Neuronal stem cell (in vitro differentiated cells): Measurements from ENCODE around the gene ZBTB20.

ENCODE experiments used
- DNase-seq: peaks from one replicate; pipeline ENCODE4 v3.0.0-alpha.2; 2013; ENCODE audit warnings: low spot score
- H2AFZ ChIP-seq: one replicate; pipeline ENCODE4 v1.6.1; 2013; ENCODE audit warnings: mild to moderate bottlenecking, low read length, inconsistent platforms
- H2AK5ac ChIP-seq: 2 replicates; pipeline ENCODE4 v1.6.1; 2013; ENCODE audit warnings: low read depth, mild to moderate bottlenecking, inconsistent platforms, low read length, moderate library complexity, mixed read lengths
- H2BK120ac ChIP-seq: 2 replicates; pipeline ENCODE4 v1.6.1; 2013; ENCODE audit warnings: low read depth, mild to moderate bottlenecking, inconsistent platforms, low read length, moderate library complexity, mixed read lengths
- H2BK12ac ChIP-seq: one replicate; pipeline ENCODE4 v1.6.1; 2013; ENCODE audit warnings: low read length, inconsistent platforms
- H2BK15ac ChIP-seq: 2 replicates; pipeline ENCODE4 v1.6.1; 2013; ENCODE audit warnings: mild to moderate bottlenecking, low read length, inconsistent platforms, mixed read lengths
- H2BK5ac ChIP-seq: one replicate; pipeline ENCODE4 v1.6.1; 2013; ENCODE audit warnings: inconsistent platforms, mild to moderate bottlenecking, low read length, moderate library complexity
- H3K14ac ChIP-seq: one replicate; pipeline ENCODE4 v1.6.1; 2013; ENCODE audit warnings: low read length, inconsistent platforms
- H3K18ac ChIP-seq: 2 replicates; pipeline ENCODE4 v1.6.1; 2013; ENCODE audit warnings: low read length, inconsistent platforms
- H3K23ac ChIP-seq: 2 replicates; pipeline ENCODE4 v1.6.1; 2013; ENCODE audit warnings: low read depth, mild to moderate bottlenecking, mixed read lengths, low read length, inconsistent platforms; ENCODE audit not compliant: poor library complexity
- H3K27ac ChIP-seq: replicated peaks from 3 replicates; pipeline ENCODE4 v1.5.1; 2013; ENCODE audit warnings: low read length, inconsistent platforms
- H3K27me3 ChIP-seq, 3 experiments: 2 replicates each; pipeline ENCODE4 v1.6.1; 2013; ENCODE audit warnings: low read length in 3 of 3, mild to moderate bottlenecking in 2 of 3, inconsistent platforms in 1 of 3, low read depth in 1 of 3, mixed read lengths in 1 of 3, moderate library complexity in 1 of 3; ENCODE audit not compliant: control insufficient read depth in 3 of 3, insufficient read depth in 3 of 3
- H3K36me3 ChIP-seq, 2 donors: replicated peaks in 1 of 2; 2 replicates each; pipeline ENCODE4 v1.6.1; 2013; ENCODE audit warnings: low read length in 2 of 2; ENCODE audit not compliant: control insufficient read depth in 2 of 2, insufficient read depth in 2 of 2
- H3K4ac ChIP-seq: 2 replicates; pipeline ENCODE4 v1.6.1; 2013; ENCODE audit warnings: inconsistent platforms, mild to moderate bottlenecking, low read length, moderate library complexity
- H3K4me1 ChIP-seq, 2 donors: 1 replicate in 1 of 2; 2 replicates in 1 of 2; pipeline ENCODE4 v1.6.1; 2013; ENCODE audit warnings: low read length in 2 of 2, low read depth in 1 of 2; ENCODE audit not compliant: control insufficient read depth in 2 of 2, insufficient read depth in 1 of 2
- H3K4me2 ChIP-seq: one replicate; pipeline ENCODE4 v1.6.1; 2013; ENCODE audit warnings: mild to moderate bottlenecking, low read length, inconsistent platforms; ENCODE audit not compliant: insufficient read depth, poor library complexity, severe bottlenecking
- H3K4me3 ChIP-seq, 2 donors: 2 replicates each; pipeline ENCODE4 v1.5.1; 2013; ENCODE audit warnings: low read length in 2 of 2, mild to moderate bottlenecking in 2 of 2, inconsistent platforms in 1 of 2, moderate library complexity in 1 of 2
- H3K79me1 ChIP-seq: one replicate; pipeline ENCODE4 v1.6.1; 2013; ENCODE audit warnings: low read depth, mild to moderate bottlenecking, inconsistent platforms, low read length, moderate library complexity
- H3K9ac ChIP-seq: one replicate; pipeline ENCODE4 v1.6.1; 2013; ENCODE audit warnings: mild to moderate bottlenecking, low read depth, low read length, inconsistent platforms; ENCODE audit not compliant: poor library complexity
- H3K9me3 ChIP-seq, 2 donors: replicated peaks in 1 of 2; 2 replicates each; pipeline versions ENCODE3 to v1.6.1; 2013; ENCODE audit warnings: low read length in 2 of 2, mild to moderate bottlenecking in 2 of 2, inconsistent platforms in 1 of 2, low read depth in 1 of 2, mixed read lengths in 1 of 2, moderate library complexity in 1 of 2; ENCODE audit not compliant: control insufficient read depth in 2 of 2, insufficient read depth in 1 of 2
- H4K8ac ChIP-seq: one replicate; pipeline ENCODE4 v1.6.1; 2013; ENCODE audit warnings: low read depth, mild to moderate bottlenecking, inconsistent platforms, low read length, moderate library complexity
- H4K91ac ChIP-seq: one replicate; pipeline ENCODE4 v1.6.1; 2013; ENCODE audit warnings: low read length, low read depth, mild to moderate bottlenecking, inconsistent platforms; ENCODE audit not compliant: poor library complexity
- WGBS, 2 donors: extraction: QIAGEN DNeasy Blood & Tissue Kit; methylation state at CpG; one replicate each; pipeline ENCODE4 v1.1.7; 2013; ENCODE audit warnings: missing lambda C conversion rate in 2 of 2, mixed read lengths in 1 of 2; ENCODE audit not compliant: insufficient read length in 2 of 2, insufficient replicate concordance in 1 of 2; ENCODE audit errors: extremely low coverage in 2 of 2; 5-methylcytosine and 5-hydroxymethylcytosine counted together

Gene ZBTB20

DNA sequence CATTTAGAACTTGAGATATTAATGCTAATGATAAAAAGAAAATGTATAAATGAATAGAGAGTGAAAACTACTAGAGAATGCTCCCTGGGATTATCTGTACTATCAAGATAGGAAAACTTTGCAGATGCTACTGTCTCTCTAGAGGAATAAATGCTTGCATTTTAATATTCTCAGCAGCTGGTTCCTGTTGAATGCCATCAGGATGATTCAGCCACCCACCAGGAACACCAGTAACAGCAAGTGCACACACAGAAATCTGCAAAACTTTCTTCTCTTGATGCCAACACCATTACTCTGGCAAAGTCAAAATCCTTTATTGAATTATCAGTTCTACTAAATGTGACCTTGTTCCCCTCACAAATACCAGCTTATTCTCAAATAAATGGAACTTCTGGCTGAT, 704.8 kb downstream of the ZBTB20 start:
- H2BK15ac ChIP-seq: no peak overlapping the region
- H2AFZ ChIP-seq: no peak overlapping the region
- H3K9ac ChIP-seq: no peak overlapping the region
- H4K8ac ChIP-seq: no peak overlapping the region
- no peak overlapping the region for H2AK5ac ChIP-seq
- no peak overlapping the region for H3K4me2 ChIP-seq
- no peak overlapping the region for H4K91ac ChIP-seq
- H3K4ac ChIP-seq: no peak overlapping the region
- no peaks in the 10 kb centered on the region for H3K79me1 ChIP-seq
- H3K18ac ChIP-seq: no peak overlapping the region
- H3K4me1 ChIP-seq: peaks cover 3 to 8% of the 10 kb centered on the region in 2 donors
- H3K9me3 ChIP-seq: no peaks in the 10 kb centered on the region
- H3K36me3 ChIP-seq: no peaks in the 10 kb centered on the region
- H3K27ac ChIP-seq: no peak overlapping the region
- no peak for DNase-seq
- H2BK5ac ChIP-seq: no peak overlapping the region
- H3K27me3 ChIP-seq: no peaks in the 10 kb centered on the region
- H3K4me3 ChIP-seq: no peak overlapping the region
- no peak overlapping the region for H3K14ac ChIP-seq
- H2BK120ac ChIP-seq: no peak overlapping the region
- H3K23ac ChIP-seq: no peak overlapping the region
- H2BK12ac ChIP-seq: no peak overlapping the region

DNA sequence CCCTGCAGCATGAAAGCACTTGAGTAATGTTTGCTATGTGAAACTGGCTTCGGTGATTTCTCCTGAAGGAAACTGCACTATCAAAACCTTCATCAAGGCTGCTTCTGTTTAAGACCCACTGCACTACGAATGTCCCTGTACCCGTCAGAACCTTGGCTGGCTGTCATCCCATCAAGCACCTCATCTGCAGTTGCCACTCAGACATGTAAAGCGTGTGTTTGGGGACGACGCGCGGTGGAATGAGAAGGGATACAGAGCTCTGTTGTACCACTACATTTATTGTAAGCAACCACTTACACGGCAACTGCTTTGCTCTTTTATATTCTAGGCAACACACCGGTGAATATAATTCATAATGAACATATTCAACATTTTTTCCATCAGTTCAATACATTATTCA, 705.7 kb downstream of the ZBTB20 start:
- Histone ChIP-seq H3K9ac (no peak overlapping the region), H3K9me3 (no peaks in the 10 kb centered on the region), H2AK5ac (no peak overlapping the region), H2BK12ac (no peak overlapping the region), H3K4me3 (no peak overlapping the region), H3K23ac (no peak overlapping the region), H3K79me1 (no peaks in the 10 kb centered on the region), H3K4ac (no peak overlapping the region), H3K4me1 (peaks cover 3 to 8% of the 10 kb centered on the region in 2 donors), H2BK5ac (no peak overlapping the region), H3K27ac (no peak overlapping the region), H4K8ac (no peak overlapping the region), H3K18ac (no peak overlapping the region), H2AFZ (no peak overlapping the region), H2BK15ac (no peak overlapping the region), H3K14ac (no peak overlapping the region), H2BK120ac (no peak overlapping the region), H3K27me3 (no peaks in the 10 kb centered on the region), H3K4me2 (no peak overlapping the region), H4K91ac (no peak overlapping the region), H3K36me3 (no peaks in the 10 kb centered on the region)
- DNase-seq: no peak
- WGBS, 2 donors: no CpG with 5 or more reads among the region's 10 CpGs

DNA sequence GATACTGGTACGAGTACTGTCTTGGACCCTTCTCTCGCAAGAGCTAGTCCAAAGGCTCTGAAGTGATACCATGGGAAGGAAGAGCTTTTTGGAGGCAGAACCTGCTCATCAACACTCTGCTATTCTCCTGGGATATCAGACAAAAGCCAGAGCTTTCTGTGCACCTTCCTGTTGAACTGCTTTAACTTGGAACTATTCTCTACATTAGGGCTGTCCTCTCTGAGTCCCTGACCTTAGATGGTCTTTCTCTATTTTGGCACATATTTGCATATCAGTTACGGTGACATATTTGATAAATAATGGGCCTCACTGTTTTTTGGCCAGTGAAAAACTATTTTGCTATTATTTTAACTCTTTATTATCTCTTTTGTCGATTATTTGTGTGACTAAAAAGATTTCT, 706.4 kb downstream of the ZBTB20 start:
- H2BK15ac ChIP-seq: no peak overlapping the region
- H2BK12ac ChIP-seq: no peak overlapping the region
- H3K79me1 ChIP-seq: no peaks in the 10 kb centered on the region
- no peak overlapping the region for H4K8ac ChIP-seq
- H3K14ac ChIP-seq: no peak overlapping the region
- no peak overlapping the region for H3K27ac ChIP-seq
- H3K23ac ChIP-seq: no peak overlapping the region
- no peak overlapping the region for H3K4ac ChIP-seq
- no peak overlapping the region for H3K4me2 ChIP-seq
- H3K18ac ChIP-seq: no peak overlapping the region
- H3K4me3 ChIP-seq: no peak overlapping the region
- peaks cover 3 to 8% of the 10 kb centered on the region in 2 donors for H3K4me1 ChIP-seq
- no peak overlapping the region for H4K91ac ChIP-seq
- WGBS, 2 donors: no CpG with 5 or more reads among the region's 4 CpGs
- no peaks in the 10 kb centered on the region for H3K36me3 ChIP-seq
- no peak overlapping the region for H2AFZ ChIP-seq
- H3K9me3 ChIP-seq: no peaks in the 10 kb centered on the region
- H3K9ac ChIP-seq: no peak overlapping the region
- no peaks in the 10 kb centered on the region for H3K27me3 ChIP-seq
- H2BK120ac ChIP-seq: no peak overlapping the region
- H2AK5ac ChIP-seq: no peak overlapping the region
- no peak for DNase-seq
- H2BK5ac ChIP-seq: no peak overlapping the region

DNA sequence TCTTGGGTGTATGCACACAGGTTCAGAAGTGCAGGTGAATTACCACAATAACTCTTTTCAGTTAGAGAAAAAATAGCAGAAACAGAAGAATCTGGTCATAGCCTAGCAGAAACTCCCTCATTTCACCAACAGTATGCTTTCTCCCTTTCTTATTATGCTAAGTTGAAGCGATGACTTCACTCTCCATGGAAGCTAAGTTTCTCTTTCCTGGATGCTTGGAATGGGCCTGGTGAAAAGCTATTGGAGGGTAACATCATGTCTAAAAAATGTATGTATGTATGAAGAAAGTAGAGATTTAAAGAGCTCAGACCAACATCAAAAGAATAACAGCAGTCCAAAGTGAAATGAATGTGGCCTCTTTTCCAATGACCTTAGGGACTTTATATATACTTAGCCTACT, 707.8 kb downstream of the ZBTB20 start:
- no peak overlapping the region for H2AFZ ChIP-seq
- no peak overlapping the region for H3K14ac ChIP-seq
- H3K4me2 ChIP-seq: no peak overlapping the region
- H2BK15ac ChIP-seq: no peak overlapping the region
- H3K27ac ChIP-seq: no peak overlapping the region
- no peaks in the 10 kb centered on the region for H3K36me3 ChIP-seq
- no peak overlapping the region for H3K23ac ChIP-seq
- peaks cover 3 to 5% of the 10 kb centered on the region in 2 donors for H3K4me1 ChIP-seq
- no peaks in the 10 kb centered on the region for H3K9me3 ChIP-seq
- WGBS, 2 donors: no CpG with 5 or more reads among the region's 1 CpG
- H2BK5ac ChIP-seq: no peak overlapping the region
- H3K27me3 ChIP-seq: no peaks in the 10 kb centered on the region
- H2AK5ac ChIP-seq: no peak overlapping the region
- H3K79me1 ChIP-seq: no peaks in the 10 kb centered on the region
- H2BK12ac ChIP-seq: no peak overlapping the region
- no peak overlapping the region for H3K4me3 ChIP-seq
- no peak overlapping the region for H4K91ac ChIP-seq
- no peak overlapping the region for H3K9ac ChIP-seq
- H3K4ac ChIP-seq: no peak overlapping the region
- no peak overlapping the region for H3K18ac ChIP-seq
- H4K8ac ChIP-seq: no peak overlapping the region
- DNase-seq: no peak
- H2BK120ac ChIP-seq: no peak overlapping the region
